Ureter (tissue), 1 donor: ENCODE data around the gene DOK3. TPM values are rescaled to one million over a fixed set of nuclear protein-coding genes. Genes with fewer than 3 reads are reported as not detected.

Experiments used
- total RNA-seq: library from RNA; stranded (reverse); gene quantifications from one replicate; pipeline ENCODE4 v1.2.4, GENCODE V29; 2023
- donor health status: DM: yes; HTN: yes; CAD: no.

Gene DOK3
- total RNA-seq, 1 donor from 2014 or later = 7.9 TPM

Other genes with a start within 250 kb of the DOK3 start
- gene RAB24, start 206.1 kb downstream of the DOK3 start, total RNA-seq = 14.9 TPM
- gene PRELID1, start 206.0 kb downstream of the DOK3 start, total RNA-seq = 121 TPM
- 7.8 TPM for gene MXD3, start 197.9 kb downstream of the DOK3 start, total RNA-seq
- gene LMAN2, start 158.2 kb downstream of the DOK3 start, total RNA-seq = 129 TPM
- gene RGS14, start 151.9 kb downstream of the DOK3 start, total RNA-seq = 17.3 TPM
- gene SLC34A1, start 125.4 kb downstream of the DOK3 start, total RNA-seq = not detected
- not detected for gene PFN3, start 109.2 kb downstream of the DOK3 start, total RNA-seq
- gene F12, start 100.3 kb downstream of the DOK3 start, total RNA-seq = 1.3 TPM
- gene GRK6, start 83.2 kb downstream of the DOK3 start, total RNA-seq = 30.8 TPM
- gene PRR7, start 63.0 kb downstream of the DOK3 start, total RNA-seq = 2.6 TPM
- 41.5 TPM for gene DBN1, start 36.2 kb downstream of the DOK3 start, total RNA-seq
- gene PDLIM7, start 12.2 kb downstream of the DOK3 start, total RNA-seq = 218 TPM
- 89.1 TPM for gene DDX41, start 7.1 kb upstream of the DOK3 start, total RNA-seq
- gene FAM193B, start 44.7 kb upstream of the DOK3 start, total RNA-seq = 76.0 TPM
- gene TMED9, start 82.4 kb upstream of the DOK3 start, total RNA-seq = 137 TPM
- gene B4GALT7, start 90.3 kb upstream of the DOK3 start, total RNA-seq = 45.7 TPM